HL-60 (cell line): ENCODE data around the gene ZSWIM4.

Source experiments
- GABPA ChIP-seq: IDR thresholded peaks from 2 replicates; pipeline ENCODE4 v1.6.1; 2012; ENCODE audit warnings: low read depth
- POLR2AphosphoS5 ChIP-seq: IDR thresholded peaks from 2 replicates; pipeline ENCODE4 v1.6.1; 2012; ENCODE audit warnings: low read depth
- REST ChIP-seq: IDR thresholded peaks from 2 replicates; pipeline ENCODE4 v1.6.1; 2012; ENCODE audit warnings: low read depth; ENCODE audit not compliant: insufficient replicate concordance
- SPI1 ChIP-seq: IDR thresholded peaks from 2 replicates; pipeline ENCODE4 v1.6.1; 2012; ENCODE audit warnings: low read depth, mild to moderate bottlenecking, borderline replicate concordance
- TF ChIP-seq, protein P1 (sequence below): IDR thresholded peaks from one replicate; pipeline ENCODE4 v1.5.1; 2011; ENCODE audit warnings: low read length, control low read depth, inconsistent platforms; ENCODE audit not compliant: insufficient read depth

- TF ChIP-seq, protein P1, sequence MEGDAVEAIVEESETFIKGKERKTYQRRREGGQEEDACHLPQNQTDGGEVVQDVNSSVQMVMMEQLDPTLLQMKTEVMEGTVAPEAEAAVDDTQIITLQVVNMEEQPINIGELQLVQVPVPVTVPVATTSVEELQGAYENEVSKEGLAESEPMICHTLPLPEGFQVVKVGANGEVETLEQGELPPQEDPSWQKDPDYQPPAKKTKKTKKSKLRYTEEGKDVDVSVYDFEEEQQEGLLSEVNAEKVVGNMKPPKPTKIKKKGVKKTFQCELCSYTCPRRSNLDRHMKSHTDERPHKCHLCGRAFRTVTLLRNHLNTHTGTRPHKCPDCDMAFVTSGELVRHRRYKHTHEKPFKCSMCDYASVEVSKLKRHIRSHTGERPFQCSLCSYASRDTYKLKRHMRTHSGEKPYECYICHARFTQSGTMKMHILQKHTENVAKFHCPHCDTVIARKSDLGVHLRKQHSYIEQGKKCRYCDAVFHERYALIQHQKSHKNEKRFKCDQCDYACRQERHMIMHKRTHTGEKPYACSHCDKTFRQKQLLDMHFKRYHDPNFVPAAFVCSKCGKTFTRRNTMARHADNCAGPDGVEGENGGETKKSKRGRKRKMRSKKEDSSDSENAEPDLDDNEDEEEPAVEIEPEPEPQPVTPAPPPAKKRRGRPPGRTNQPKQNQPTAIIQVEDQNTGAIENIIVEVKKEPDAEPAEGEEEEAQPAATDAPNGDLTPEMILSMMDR = no peak
- TF ChIP-seq REST (no peak), GABPA (no peak), POLR2AphosphoS5 (no peak), SPI1 (no peak)
Observed at GRCh38 chr19:13859361-13859880, 64.2 kb downstream of the ZSWIM4 start.
